ENCODE measurements around the gene RAP2A. TPM values are rescaled to one million over a fixed set of nuclear protein-coding genes. Genes with fewer than 3 reads are reported as not detected.

The RAP2A gene
- total and polyA plus RNA-seq, 10 of the 15 experiments (the other 5 are each of a cell fraction or from before 2014, with no cell fraction given): 3.5 to 35.1 (median 14.9) TPM

GRCh38 chr13:97468331-97468730, 34.4 kb downstream of the RAP2A start (continued):
- TF ChIP-seq ESRRA (IDR thresholded peaks at IDR 0.05; ENCODE audit: low read length): no peak
- TF ChIP-seq CHD4 (IDR thresholded peaks at IDR 0.05): no peak
- no peak for TF ChIP-seq BHLHE40 (IDR thresholded peaks at IDR 0.05; ENCODE audit: borderline replicate concordance in 1 of 2, low read depth in 2 of 2, low read length in 1 of 2)

- TF ChIP-seq RAD51 (IDR thresholded peaks at IDR 0.05) (no peak), MEF2A (IDR thresholded peaks at IDR 0.05; ENCODE audit: insufficient read depth, low read depth, low read length) (no peak), DPF2 (IDR thresholded peaks at IDR 0.05) (no peak), MYB (IDR thresholded peaks at IDR 0.05; ENCODE audit: borderline replicate concordance, low read depth, low read length) (no peak), LARP7 (IDR thresholded peaks at IDR 0.05) (no peak), E2F8 (IDR thresholded peaks at IDR 0.05; ENCODE audit: low read depth, partially characterized antibody) (no peak), IRF4 (IDR thresholded peaks at IDR 0.05; ENCODE audit: low read depth, low read length) (no peak), TCF7 (IDR thresholded peaks at IDR 0.05; ENCODE audit: borderline replicate concordance) (no peak), HCFC1 (IDR thresholded peaks at IDR 0.05; ENCODE audit: low read length) (no peak), TCF12 (IDR thresholded peaks at IDR 0.05; ENCODE audit: low read depth, low read length) (no peak), USF2 (IDR thresholded peaks at IDR 0.05; ENCODE audit: borderline replicate concordance, low read depth, low read length) (no peak), PKNOX1 (IDR thresholded peaks at IDR 0.05) (no peak), MEF2B (IDR thresholded peaks at IDR 0.05; ENCODE audit: partially characterized antibody, poor library complexity, severe bottlenecking) (no peak), SRF (IDR thresholded peaks at IDR 0.05; ENCODE audit: low read depth in 2 of 2, low read length in 2 of 2) (no peak), FOXK2 (IDR thresholded peaks at IDR 0.05) (no peak), EZH2 (IDR thresholded peaks at IDR 0.05; ENCODE audit: borderline replicate concordance, control insufficient read depth, low read depth, low read length) (no peak), SMAD1 (IDR thresholded peaks at IDR 0.05; ENCODE audit: low read depth, partially characterized antibody) (no peak)
- FAIRE-seq: no peak
- in situ Hi-C loops (cut with MboI) (no loop called here), intact Hi-C loops (cut with micrococcal nuclease; ENCODE audit: unreplicated experiment) (no loop called here)
- ChIA-PET RAD21 (ENCODE audit: unreplicated experiment) (no interaction called here), POLR2A (no interaction called here), SMC1A (ENCODE audit: uncharacterized antibody, unreplicated experiment) (no interaction called here), CTCF (interaction anchor here (0.6 to 0.7 kb wide), 2 partner anchors 61 to 1347 kb away, joined by 3 to 8 read pairs; no protein-coding TSS in a partner anchor)
- no peak overlapping the region for H3K4me3 ChIP-seq
- no peaks in the 10 kb centered on the region for H3K79me2 ChIP-seq (ENCODE audit: control insufficient read depth, insufficient read depth, low read length)
- ATAC-seq: no peak
- no peaks in the 10 kb centered on the region for H3K36me3 ChIP-seq (ENCODE audit: control insufficient read depth in 2 of 2, insufficient read depth in 2 of 2, low read length in 1 of 2)
- H4K20me1 ChIP-seq (ENCODE audit: control insufficient read depth, insufficient read depth): no peaks in the 10 kb centered on the region
- no peaks in the 10 kb centered on the region for H3K27me3 ChIP-seq (replicated peaks in 1 of 2; ENCODE audit: control insufficient read depth in 2 of 2, insufficient read depth in 2 of 2, low read length in 1 of 2)
- H2AFZ ChIP-seq (ENCODE audit: control insufficient read depth, low read depth, low read length): no peak overlapping the region
- no peak overlapping the region for H3K4me2 ChIP-seq (ENCODE audit: control insufficient read depth, insufficient read depth)
- no TSS peak for BruUV-seq (replicated peaks)
- no peak overlapping the region for H3K9ac ChIP-seq (ENCODE audit: control insufficient read depth, insufficient read depth, low read length)
- H3K4me1 ChIP-seq (ENCODE audit: control insufficient read depth, insufficient read depth, low read length): no peaks in the 10 kb centered on the region
- 95% methylated on average over 1 of the region's 1 CpG for WGBS (ENCODE audit: insufficient coverage, insufficient replicate concordance, low lambda C conversion rate, missing lambda C conversion rate)
- DNase-seq (ENCODE audit: low read depth, low spot score): no peak
- H3K9me3 ChIP-seq (replicated peaks; ENCODE audit: control insufficient read depth, insufficient read depth, low read length): no peaks in the 10 kb centered on the region
- H3K27ac ChIP-seq (ENCODE audit: control insufficient read depth, insufficient read depth): no peak overlapping the region
Observed at GRCh38 chr13:97471711-97472110, 37.7 kb downstream of the RAP2A start.
